ENCODE results near the gene OR2T12.
"Not testable (repeated sequence)": the region's sequence is repeated elsewhere in the genome, so short reads cannot be mapped to it uniquely, and the experiment has no call there.

The OR2T12 gene

GRCh38 chr1:248303324-248303723, at the start of gene OR2T12:
OR2T12 (minus strand) TSS chr1:248303424; CDS start chr1:248295578, 7,846 bp downstream.
- DNase-seq (ENCODE audit: low read depth in 1 of 2, low spot score in 1 of 2), result no peak

- DNase-seq (ENCODE audit: low read depth in 1 of 2, low spot score in 1 of 2), result no peak
Observed at GRCh38 chr1:248348475-248348874, 45.3 kb upstream of the OR2T12 start, which contains the start of gene OR14C36. OR14C36 (plus strand) TSS chr1:248348775; CDS start chr1:248348775, 0 bp downstream.

- DNase-seq (ENCODE audit: low read depth in 1 of 2, low spot score in 1 of 2), result no peak
Observed at GRCh38 chr1:248343451-248343850, 40.2 kb upstream of the OR2T12 start.

- DNase-seq (ENCODE audit: low read depth in 1 of 2, low spot score in 1 of 2), result no peak
Observed at GRCh38 chr1:248324468-248324867, 21.2 kb upstream of the OR2T12 start, which contains the start of gene OR2M7. OR2M7 (minus strand) TSS chr1:248324568; CDS start chr1:248324568, 0 bp downstream.

- no peak for DNase-seq (ENCODE audit: low read depth in 1 of 2, low spot score in 1 of 2)
Observed at GRCh38 chr1:248316796-248317195, 13.6 kb upstream of the OR2T12 start.

GRCh38 chr1:248306740-248307139, 3.5 kb upstream of the OR2T12 start:
- not testable (repeated sequence) for DNase-seq (ENCODE audit: low read depth in 1 of 2, low spot score in 1 of 2)

- no peak for DNase-seq (ENCODE audit: low read depth in 1 of 2, low spot score in 1 of 2)
Observed at GRCh38 chr1:248306103-248306502, 2.9 kb upstream of the OR2T12 start.

- DNase-seq (ENCODE audit: low read depth in 1 of 2, low spot score in 1 of 2), result not testable (repeated sequence)
Observed at GRCh38 chr1:248305672-248306071, 2.4 kb upstream of the OR2T12 start.

- no peak for DNase-seq (ENCODE audit: low read depth in 1 of 2, low spot score in 1 of 2)
Observed at GRCh38 chr1:248288391-248288790, 14.8 kb downstream of the OR2T12 start.

GRCh38 chr1:248277876-248278275, 25.3 kb downstream of the OR2T12 start, which contains the start of gene OR2T33:
OR2T33 (minus strand) TSS chr1:248277976; CDS start chr1:248273814, 4,162 bp downstream.
- no peak for DNase-seq (ENCODE audit: low read depth in 1 of 2, low spot score in 1 of 2)

GRCh38 chr1:248273225-248273624, 30.0 kb downstream of the OR2T12 start:
- DNase-seq (ENCODE audit: low read depth in 1 of 2, low spot score in 1 of 2), result not testable (repeated sequence)

- no peak for DNase-seq (ENCODE audit: low read depth in 1 of 2, low spot score in 1 of 2)
Observed at GRCh38 chr1:248268178-248268577, 35.0 kb downstream of the OR2T12 start.

- not testable (repeated sequence) for DNase-seq (ENCODE audit: low read depth in 1 of 2, low spot score in 1 of 2)
Observed at GRCh38 chr1:248259309-248259708, 43.9 kb downstream of the OR2T12 start.

- no peak for DNase-seq (ENCODE audit: low read depth in 1 of 2, low spot score in 1 of 2)
Observed at GRCh38 chr1:248243204-248243603, 60.0 kb downstream of the OR2T12 start.
